Activated CD4-positive, alpha-beta memory T cell treated with anti-CD3 and anti-CD28 coated beads, Interleukin-2, amount 10 ng/mL, durations not matched to agents 7 days and 5 days (primary cell): ENCODE measurements around the gene ACAP2. TPM values are rescaled to one million over a fixed set of nuclear protein-coding genes. Genes with fewer than 3 reads are reported as not detected.
"Not testable (repeated sequence)": the region's sequence is repeated elsewhere in the genome, so short reads cannot be mapped to it uniquely, and the experiment has no call there.

Experiments used
- CTCF ChIA-PET: fragments of 350-600 bp; sonication (Branson Sonifier 250); formaldehyde crosslinking; loops from one replicate; lab custom pipeline; 2021; ENCODE audit warnings: antibody characterized with exemption, inconsistent platforms; lab: Charles Lee
- POLR2A ChIA-PET: fragments of 350-600 bp; sonication (Branson Sonifier 250); formaldehyde crosslinking; loops from one replicate; lab custom pipeline; 2021; ENCODE audit warnings: antibody characterized with exemption; lab: Charles Lee
- DNase-seq: peaks from one replicate; pipeline ENCODE4 v3.0.0-alpha.2; 2020
- H3K27ac Mint-ChIP-seq: one replicate; pipeline ENCODE4 v1.8.0; 2021; ENCODE audit warnings: mild to moderate bottlenecking, mixed read lengths
- H3K27me3 Mint-ChIP-seq: one replicate; pipeline ENCODE4 v1.8.0; 2021; ENCODE audit warnings: mixed read lengths
- H3K36me3 Mint-ChIP-seq: one replicate; pipeline ENCODE4 v1.8.0; 2021; ENCODE audit warnings: low read depth, mixed read lengths
- H3K4me1 Mint-ChIP-seq: one replicate; pipeline ENCODE4 v1.8.0; 2021; ENCODE audit warnings: mixed read lengths
- H3K4me3 Mint-ChIP-seq: one replicate; pipeline ENCODE4 v1.8.0; 2021; ENCODE audit warnings: mild to moderate bottlenecking, mixed read lengths
- H3K9me3 Mint-ChIP-seq: one replicate; pipeline ENCODE4 v1.8.0; 2021; ENCODE audit warnings: mixed read lengths
- total RNA-seq, 2 experiments: library from RNA; stranded (reverse); gene quantifications; one replicate each; pipeline ENCODE4 v1.2.3, GENCODE V29; 2021

Gene ACAP2
- total RNA-seq, 2 experiments from 2014 or later = 76.0 to 77.4 TPM

DNA sequence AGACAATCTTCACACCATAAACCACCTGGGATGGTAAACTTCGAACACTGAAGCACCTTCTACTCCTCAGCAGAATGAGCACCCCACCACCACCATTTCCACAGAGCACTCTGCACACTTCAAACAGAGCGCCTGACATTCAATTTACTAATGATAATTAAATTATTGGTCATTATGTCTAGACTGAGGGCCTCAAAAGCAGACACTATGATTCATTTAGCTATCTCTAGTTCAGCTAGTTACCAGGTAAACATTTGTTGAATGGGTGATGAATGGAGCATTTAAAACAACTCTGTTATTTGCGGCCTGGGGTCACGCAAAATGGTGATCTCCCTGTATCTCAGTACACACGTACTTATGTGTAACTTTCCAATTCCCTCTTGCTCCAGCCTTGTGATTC, 40.9 kb downstream of the ACAP2 start:
- no peak for DNase-seq
- peak overlapping the region; percentile 25 for H3K27ac Mint-ChIP-seq
- no peaks in the 10 kb centered on the region for H3K27me3 Mint-ChIP-seq
- ChIA-PET CTCF (no interaction called here), POLR2A (no interaction called here)
- H3K9me3 Mint-ChIP-seq = no peaks in the 10 kb centered on the region
- peaks cover 12% of the 10 kb centered on the region for H3K4me1 Mint-ChIP-seq
- peaks cover 13% of the 10 kb centered on the region for H3K36me3 Mint-ChIP-seq
- H3K4me3 Mint-ChIP-seq = no peak overlapping the region

DNA sequence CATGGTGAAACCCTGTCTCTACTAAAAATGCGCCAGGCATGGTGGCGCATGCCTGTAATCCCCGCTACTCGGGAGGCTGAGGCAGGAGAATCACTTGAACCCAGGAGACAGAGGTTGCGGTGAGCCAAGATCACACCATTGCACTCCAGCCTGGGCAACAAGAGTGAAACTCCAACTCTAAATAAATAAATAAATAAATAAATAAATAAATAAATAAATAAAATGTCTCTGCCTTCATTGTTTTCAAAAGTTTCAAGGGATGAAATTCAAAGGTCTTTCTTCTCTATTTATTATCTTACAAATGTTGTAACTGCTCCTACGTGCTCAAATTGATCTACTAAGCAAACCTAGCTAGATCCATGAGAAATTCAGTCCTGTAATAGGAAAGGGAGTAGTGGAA, 44.4 kb downstream of the ACAP2 start:
- H3K9me3 Mint-ChIP-seq, CTCF ChIA-PET, H3K4me3 Mint-ChIP-seq, POLR2A ChIA-PET, H3K36me3 Mint-ChIP-seq, H3K27ac Mint-ChIP-seq, DNase-seq, H3K27me3 Mint-ChIP-seq: not testable (repeated sequence)
- peaks cover 10% of the 10 kb centered on the region for H3K4me1 Mint-ChIP-seq

DNA sequence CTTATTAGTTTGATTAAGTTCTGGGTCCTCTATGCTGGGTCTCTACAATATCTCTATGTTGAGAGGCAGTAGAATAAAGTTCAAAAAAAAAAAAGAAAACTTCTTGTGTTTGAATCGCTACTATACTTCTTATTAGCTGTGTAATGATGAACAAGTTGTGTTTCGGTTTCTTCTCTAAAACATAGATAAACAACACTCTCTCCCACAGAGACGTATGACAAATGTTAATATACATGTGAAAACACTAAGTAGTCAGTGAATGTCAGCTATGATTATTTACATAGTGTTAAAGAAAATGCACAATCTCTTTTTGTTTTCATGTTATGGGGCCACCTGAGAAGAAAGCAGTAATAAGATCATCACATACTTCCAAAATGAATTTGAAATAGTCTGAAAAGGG, 45.3 kb downstream of the ACAP2 start:
- H3K27ac Mint-ChIP-seq = no peak overlapping the region
- H3K9me3 Mint-ChIP-seq = no peaks in the 10 kb centered on the region
- H3K4me1 Mint-ChIP-seq = peaks cover 11% of the 10 kb centered on the region
- DNase-seq = no peak
- H3K27me3 Mint-ChIP-seq = no peaks in the 10 kb centered on the region
- CTCF ChIA-PET = no interaction called here
- H3K36me3 Mint-ChIP-seq = peaks cover 3% of the 10 kb centered on the region
- no peak overlapping the region for H3K4me3 Mint-ChIP-seq
- POLR2A ChIA-PET = no interaction called here

DNA sequence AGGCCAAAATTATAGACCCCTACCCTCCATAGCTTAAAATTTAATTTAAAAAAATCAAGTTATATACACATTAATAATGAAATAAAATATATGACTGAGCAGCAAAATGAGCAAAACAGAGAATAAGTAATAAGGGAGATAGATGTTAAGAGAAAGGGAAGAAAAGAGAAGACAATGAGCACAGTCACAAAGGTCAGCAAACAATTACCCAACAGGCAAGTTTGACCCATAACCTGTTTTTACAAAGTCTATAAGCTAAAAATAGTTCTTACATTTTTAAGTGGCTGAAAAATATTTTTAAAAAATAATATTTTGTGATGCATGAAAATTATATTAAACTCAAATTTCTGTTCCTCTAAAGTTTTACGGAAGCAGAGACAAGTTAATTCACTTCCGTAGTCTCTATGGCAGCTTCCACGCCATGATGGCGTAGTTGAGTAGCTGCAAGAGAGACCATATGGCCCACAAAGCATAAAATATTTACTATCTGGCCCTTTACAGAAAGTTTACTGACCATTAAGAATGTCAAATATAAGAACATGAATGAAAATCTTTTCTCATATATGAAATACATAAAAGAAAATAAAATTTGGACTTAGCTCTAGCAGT, 47.5 kb downstream of the ACAP2 start:
- Mint-ChIP-seq H3K27me3 (no peaks in the 10 kb centered on the region), H3K36me3 (peaks cover 5% of the 10 kb centered on the region), H3K4me1 (peaks cover 7% of the 10 kb centered on the region), H3K9me3 (no peaks in the 10 kb centered on the region), H3K27ac (no peak overlapping the region), H3K4me3 (no peak overlapping the region)
- CTCF ChIA-PET = interaction anchor here (0.6 kb wide), 2 partner anchors 324 to 1096 kb away, joined by 3 read pairs; no protein-coding TSS in a partner anchor
- DNase-seq = no peak
- POLR2A ChIA-PET = interaction anchor here (1.1 to 2.0 kb wide), 2 partner anchors 13 to 47 kb away, joined by 4 read pairs; partner anchors contain the start of gene ACAP2

DNA sequence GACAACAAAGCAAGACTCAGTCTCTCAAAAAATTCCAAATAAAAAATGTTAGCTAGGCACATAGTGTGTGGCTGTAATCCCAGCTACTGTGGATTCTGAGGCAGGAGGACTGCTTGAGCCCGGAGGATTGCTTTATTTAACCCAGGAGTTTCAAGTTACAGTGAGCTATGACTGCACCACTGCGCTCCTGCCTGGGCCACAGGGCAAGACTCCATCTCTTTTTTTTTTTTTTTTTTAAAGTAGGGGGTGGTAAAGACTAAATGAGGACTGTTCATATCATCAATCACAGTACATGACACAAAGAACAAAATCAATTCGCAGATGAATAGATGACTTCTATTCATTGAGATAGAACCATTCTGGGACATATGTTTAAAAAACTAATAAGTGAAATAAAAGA, 48.1 kb downstream of the ACAP2 start:
- DNase-seq = no peak
- Mint-ChIP-seq H3K4me3 (no peak overlapping the region), H3K9me3 (no peaks in the 10 kb centered on the region), H3K27me3 (no peaks in the 10 kb centered on the region), H3K36me3 (peaks cover 5% of the 10 kb centered on the region), H3K4me1 (peaks cover 7% of the 10 kb centered on the region), H3K27ac (no peak overlapping the region)
- CTCF ChIA-PET = interaction anchor here (0.7 kb wide), 1 partner anchor 620 kb away, joined by 5 read pairs; no protein-coding TSS in a partner anchor
- POLR2A ChIA-PET = interaction anchor here (1.1 to 2.0 kb wide), 2 partner anchors 13 to 48 kb away, joined by 4 read pairs; partner anchors contain the start of gene ACAP2

DNA sequence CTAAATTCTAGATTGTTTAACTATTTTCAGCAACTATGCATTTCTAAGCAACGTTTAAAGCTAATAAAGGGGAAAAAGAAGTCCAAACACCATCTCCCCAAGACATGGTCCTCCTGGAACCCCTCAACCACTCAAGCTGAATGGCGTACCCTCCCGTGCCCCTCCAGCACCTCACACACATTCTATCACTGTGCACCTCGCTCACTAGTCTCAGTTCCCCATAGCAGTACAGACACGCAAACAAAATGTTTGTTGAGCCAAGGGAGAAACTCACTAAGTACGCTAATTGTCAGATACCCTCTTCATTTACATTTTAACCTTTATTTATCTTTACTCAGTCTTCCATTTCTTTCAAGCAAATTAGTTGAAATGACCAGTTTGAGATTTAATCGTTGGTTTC, 48.8 kb downstream of the ACAP2 start:
- H3K4me1 Mint-ChIP-seq = peaks cover 7% of the 10 kb centered on the region
- no peak for DNase-seq
- no peaks in the 10 kb centered on the region for H3K9me3 Mint-ChIP-seq
- H3K27ac Mint-ChIP-seq = no peak overlapping the region
- CTCF ChIA-PET = interaction anchor here (0.7 kb wide), 1 partner anchor 621 kb away, joined by 5 read pairs; no protein-coding TSS in a partner anchor
- H3K27me3 Mint-ChIP-seq = no peaks in the 10 kb centered on the region
- POLR2A ChIA-PET = interaction anchor here (1.1 to 2.0 kb wide), 2 partner anchors 14 to 49 kb away, joined by 4 read pairs; partner anchors contain the start of gene ACAP2
- peaks cover 6% of the 10 kb centered on the region for H3K36me3 Mint-ChIP-seq
- no peak overlapping the region for H3K4me3 Mint-ChIP-seq

DNA sequence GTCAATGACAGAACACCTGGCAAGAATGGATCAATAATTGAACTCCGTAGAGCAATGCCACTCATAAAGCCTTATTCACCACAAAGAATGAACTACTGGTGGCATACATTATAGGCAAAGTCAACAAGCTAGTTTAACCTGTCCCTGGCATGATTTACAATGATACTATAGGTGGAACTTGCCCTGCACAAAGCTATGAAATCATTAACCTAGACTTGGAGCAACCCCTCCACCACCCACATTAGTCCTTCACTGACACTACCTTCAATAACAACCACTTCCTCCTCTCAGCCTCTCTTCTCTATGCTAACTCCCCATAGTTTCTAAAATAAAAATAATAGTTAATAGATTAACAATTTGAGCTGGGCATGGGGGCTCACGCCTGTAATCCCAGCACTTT, 54.4 kb downstream of the ACAP2 start:
- H3K4me1 Mint-ChIP-seq = peaks cover 6% of the 10 kb centered on the region
- H3K4me3 Mint-ChIP-seq = no peak overlapping the region
- POLR2A ChIA-PET = interaction anchor here (1.0 kb wide), 1 partner anchor 55 kb away, joined by 3 read pairs; no protein-coding TSS in a partner anchor
- peaks cover 27% of the 10 kb centered on the region for H3K36me3 Mint-ChIP-seq
- DNase-seq = no peak
- CTCF ChIA-PET = no interaction called here
- H3K9me3 Mint-ChIP-seq = no peaks in the 10 kb centered on the region
- H3K27me3 Mint-ChIP-seq = no peaks in the 10 kb centered on the region
- H3K27ac Mint-ChIP-seq = no peak overlapping the region

DNA sequence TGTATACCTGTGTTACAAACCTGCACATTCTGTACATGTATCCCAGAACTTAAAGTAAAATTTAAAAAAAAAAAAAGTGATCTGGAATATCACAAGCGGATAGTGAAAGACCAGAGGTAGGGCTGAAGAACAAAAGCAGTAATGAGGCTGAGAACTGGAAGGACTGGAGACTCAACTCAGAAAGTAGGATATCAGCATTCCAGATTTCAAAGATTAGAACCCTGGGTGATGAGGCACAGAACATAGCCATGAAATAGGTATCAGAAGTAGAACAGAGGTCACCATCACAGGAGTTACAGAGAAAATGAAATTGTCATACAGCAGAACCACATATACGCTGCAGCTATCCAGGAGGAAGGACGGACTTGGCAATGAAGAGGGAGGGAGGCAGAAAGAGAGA, 56.1 kb downstream of the ACAP2 start:
- Mint-ChIP-seq H3K9me3 (no peaks in the 10 kb centered on the region), H3K4me3 (no peak overlapping the region), H3K27ac (no peak overlapping the region), H3K27me3 (no peaks in the 10 kb centered on the region), H3K4me1 (peaks cover 8% of the 10 kb centered on the region), H3K36me3 (peaks cover 35% of the 10 kb centered on the region)
- CTCF ChIA-PET = no interaction called here
- POLR2A ChIA-PET = no interaction called here
- no peak for DNase-seq

DNA sequence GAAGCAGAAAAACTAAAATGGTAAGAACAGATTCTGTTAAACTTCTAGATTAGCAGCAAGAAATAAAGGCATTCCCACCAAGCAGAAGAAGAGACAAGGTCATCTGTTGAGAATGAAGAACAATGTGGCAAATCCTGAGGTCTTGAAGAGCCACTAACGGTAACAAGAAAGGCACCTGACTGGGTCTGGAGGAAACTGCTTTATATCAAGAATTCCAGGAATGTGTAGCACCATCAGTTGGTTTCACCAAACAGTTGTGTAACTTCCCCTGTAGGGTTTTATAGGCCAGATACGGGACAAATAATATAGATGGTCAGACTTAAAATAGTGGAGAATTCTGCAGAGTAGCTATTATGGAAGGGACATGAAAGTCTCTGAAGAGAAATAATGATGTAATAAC, 57.3 kb downstream of the ACAP2 start:
- Mint-ChIP-seq H3K27me3 (no peaks in the 10 kb centered on the region), H3K36me3 (peaks cover 48% of the 10 kb centered on the region), H3K27ac (no peak overlapping the region), H3K9me3 (no peaks in the 10 kb centered on the region), H3K4me3 (no peak overlapping the region), H3K4me1 (peaks cover 9% of the 10 kb centered on the region)
- CTCF ChIA-PET = no interaction called here
- no peak for DNase-seq
- POLR2A ChIA-PET = no interaction called here

DNA sequence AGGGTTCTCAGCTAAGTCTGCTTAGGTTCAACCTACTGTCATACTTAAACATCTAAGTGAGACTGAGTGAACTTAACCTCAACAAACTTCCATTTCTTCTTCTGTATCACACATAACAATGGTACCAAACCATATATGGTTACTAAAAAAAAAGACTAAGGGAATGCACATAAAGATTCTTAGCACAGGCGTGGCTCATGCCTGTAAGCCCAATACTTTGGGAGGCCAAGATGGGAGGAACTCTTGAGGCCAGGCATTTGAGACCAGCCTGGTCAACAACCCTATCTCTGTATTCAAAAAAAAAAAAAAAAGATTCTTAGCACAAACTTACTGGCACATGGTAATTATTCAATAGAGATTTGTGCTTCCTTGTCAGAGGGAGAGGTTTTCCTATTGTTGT, 57.9 kb downstream of the ACAP2 start:
- CTCF ChIA-PET = no interaction called here
- DNase-seq = no peak
- H3K27ac Mint-ChIP-seq = no peak overlapping the region
- H3K27me3 Mint-ChIP-seq = no peaks in the 10 kb centered on the region
- no peaks in the 10 kb centered on the region for H3K9me3 Mint-ChIP-seq
- POLR2A ChIA-PET = no interaction called here
- peaks cover 9% of the 10 kb centered on the region for H3K4me1 Mint-ChIP-seq
- H3K36me3 Mint-ChIP-seq = peaks cover 48% of the 10 kb centered on the region
- no peak overlapping the region for H3K4me3 Mint-ChIP-seq

DNA sequence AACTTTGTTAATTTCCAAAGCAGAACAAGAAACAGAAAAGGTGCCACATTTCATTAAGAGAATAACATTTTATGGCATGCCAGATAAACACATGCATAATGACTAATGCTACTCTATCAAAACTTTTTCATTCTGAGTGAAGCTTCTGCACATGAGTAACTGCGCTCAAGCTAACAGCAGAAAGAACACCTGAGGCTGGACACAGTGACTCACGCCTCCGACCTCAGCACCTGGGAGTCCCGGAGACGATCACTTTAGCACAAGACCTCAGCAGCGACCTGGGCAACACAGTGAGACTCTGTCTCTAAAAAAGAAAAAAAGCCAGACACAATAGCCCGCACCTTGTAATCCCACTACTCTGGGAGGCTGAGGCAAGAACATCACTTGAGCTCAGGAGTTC, 70.6 kb downstream of the ACAP2 start:
- H3K4me3 Mint-ChIP-seq = no peak overlapping the region
- no peak for DNase-seq
- H3K27me3 Mint-ChIP-seq = no peaks in the 10 kb centered on the region
- H3K4me1 Mint-ChIP-seq = no peaks in the 10 kb centered on the region
- H3K9me3 Mint-ChIP-seq = no peaks in the 10 kb centered on the region
- H3K36me3 Mint-ChIP-seq = peaks cover 40% of the 10 kb centered on the region
- ChIA-PET CTCF (no interaction called here), POLR2A (no interaction called here)
- no peak overlapping the region for H3K27ac Mint-ChIP-seq

DNA sequence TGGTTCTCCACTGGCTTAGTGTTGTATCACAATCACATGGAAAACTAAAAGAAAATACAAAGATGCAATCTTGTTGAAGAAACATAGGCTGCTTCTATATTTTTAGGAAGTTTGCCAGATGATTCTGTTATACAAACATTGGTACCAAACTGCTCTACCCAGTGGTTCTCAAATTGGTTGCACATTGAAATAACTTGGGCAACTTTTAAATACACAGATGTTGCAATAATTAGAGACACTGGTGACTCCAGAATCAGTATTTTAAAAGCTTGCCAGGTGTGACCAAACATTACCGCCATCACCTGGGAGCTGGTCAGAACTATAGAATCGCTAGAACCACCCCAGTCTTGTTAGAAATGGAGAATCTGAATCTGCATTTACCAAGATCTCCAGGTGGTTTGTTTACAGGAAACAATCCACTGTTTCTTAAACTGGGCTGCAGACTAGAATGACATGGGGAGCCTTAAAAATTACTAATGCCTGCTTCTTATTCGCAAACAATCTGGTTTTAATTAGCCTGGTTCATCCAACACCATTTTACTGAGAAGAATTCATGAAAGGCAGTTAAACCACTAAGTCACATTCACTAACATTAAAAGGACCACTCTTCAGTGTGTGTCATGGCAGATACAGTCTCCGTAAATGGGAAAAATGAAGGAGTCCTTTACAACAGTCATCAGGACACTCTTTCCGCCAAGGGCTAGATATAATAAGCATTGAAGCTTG, 76.5 kb downstream of the ACAP2 start:
- Mint-ChIP-seq H3K27me3 (no peaks in the 10 kb centered on the region), H3K9me3 (peaks cover 2% of the 10 kb centered on the region), H3K4me3 (no peak overlapping the region), H3K4me1 (no peaks in the 10 kb centered on the region), H3K27ac (no peak overlapping the region), H3K36me3 (peaks cover 52% of the 10 kb centered on the region)
- DNase-seq = no peak
- ChIA-PET CTCF (no interaction called here), POLR2A (no interaction called here)

DNA sequence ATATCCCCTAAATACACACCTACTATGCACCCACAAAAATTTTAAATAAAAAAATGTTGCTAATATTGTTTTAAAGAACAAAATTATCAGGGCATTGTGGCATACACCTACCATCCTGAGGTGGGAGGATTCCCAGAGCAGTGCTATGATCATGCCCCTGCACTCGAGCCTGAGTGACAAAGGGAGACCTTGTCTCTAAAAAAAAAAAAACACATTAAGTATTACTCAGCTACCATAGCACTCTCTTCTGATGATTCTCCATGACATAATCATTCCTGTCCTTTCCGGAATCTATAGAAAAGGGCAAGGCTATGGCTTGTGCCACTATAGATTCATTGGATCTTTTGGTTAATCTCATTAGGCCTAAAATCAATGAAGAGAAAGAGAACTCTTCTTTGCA, 77.4 kb downstream of the ACAP2 start:
- Mint-ChIP-seq H3K27ac (no peak overlapping the region), H3K4me1 (no peaks in the 10 kb centered on the region), H3K27me3 (no peaks in the 10 kb centered on the region), H3K9me3 (peaks cover 2% of the 10 kb centered on the region), H3K36me3 (peaks cover 48% of the 10 kb centered on the region), H3K4me3 (no peak overlapping the region)
- ChIA-PET CTCF (no interaction called here), POLR2A (no interaction called here)
- DNase-seq = no peak
